Activated T-helper 1 cell treated with anti-CD3 and anti-CD28 coated beads, Interleukin-2, amount 50 U/mL, for 16 hours (primary cell): ENCODE measurements around the gene RAD18.

Experiments
- DNase-seq, 2 donors: peaks; one replicate each; pipeline ENCODE4 v3.0.0-alpha.2; 2020; ENCODE audit warnings: low read depth in 1 of 2, low spot score in 1 of 2

RAD18 gene

DNA sequence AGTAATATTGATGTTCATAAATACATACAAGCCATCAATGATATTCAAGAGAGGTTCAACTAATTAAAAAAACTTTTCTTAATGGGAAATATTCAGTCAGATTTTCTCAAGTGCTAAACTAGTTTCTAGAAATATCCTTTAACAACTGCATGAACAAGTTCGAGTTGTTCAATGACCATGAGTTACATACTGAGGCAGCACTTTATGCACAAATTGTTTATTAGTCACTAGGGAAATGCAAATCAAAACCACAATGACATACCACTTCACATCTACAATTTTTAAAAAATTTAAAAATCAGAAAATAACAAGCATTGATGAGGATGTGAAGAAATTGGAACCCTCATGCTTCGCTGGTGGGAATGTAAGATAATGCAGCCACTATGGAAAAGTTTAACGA lies 62.4 kb downstream of the RAD18 start:
- DNase-seq, result no peak

GRCh38 chr3:8899876-8900460 lies 63.3 kb downstream of the RAD18 start:
- no peak for DNase-seq

GRCh38 chr3:8895829-8896228 lies 67.4 kb downstream of the RAD18 start:
- no peak for DNase-seq

DNA sequence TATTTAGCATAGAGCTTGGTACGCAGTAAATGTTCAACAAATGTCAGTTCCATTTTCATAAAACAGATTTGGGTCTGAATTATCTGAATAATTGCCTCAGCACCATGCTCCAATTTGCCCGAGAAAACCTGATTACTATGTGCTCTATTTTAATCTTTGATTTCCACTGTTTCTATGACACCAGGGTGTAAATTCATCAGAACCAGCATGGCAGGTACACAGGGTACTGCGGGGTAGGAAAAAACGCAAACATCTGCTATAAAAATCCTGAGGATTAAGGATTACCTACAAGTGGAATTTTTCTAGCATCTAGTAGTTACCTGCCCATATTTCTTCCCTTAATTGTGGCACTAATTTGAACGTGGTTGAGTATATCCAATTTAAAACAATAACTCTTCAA lies 70.3 kb downstream of the RAD18 start:
- no peak for DNase-seq

- no peak for DNase-seq
Measured at GRCh38 chr3:8891774-8892173, 71.5 kb downstream of the RAD18 start.

GRCh38 chr3:8891303-8891702 lies 72.0 kb downstream of the RAD18 start:
- DNase-seq, result no peak

GRCh38 chr3:8888301-8888915 lies 74.9 kb downstream of the RAD18 start:
- no peak for DNase-seq

DNA sequence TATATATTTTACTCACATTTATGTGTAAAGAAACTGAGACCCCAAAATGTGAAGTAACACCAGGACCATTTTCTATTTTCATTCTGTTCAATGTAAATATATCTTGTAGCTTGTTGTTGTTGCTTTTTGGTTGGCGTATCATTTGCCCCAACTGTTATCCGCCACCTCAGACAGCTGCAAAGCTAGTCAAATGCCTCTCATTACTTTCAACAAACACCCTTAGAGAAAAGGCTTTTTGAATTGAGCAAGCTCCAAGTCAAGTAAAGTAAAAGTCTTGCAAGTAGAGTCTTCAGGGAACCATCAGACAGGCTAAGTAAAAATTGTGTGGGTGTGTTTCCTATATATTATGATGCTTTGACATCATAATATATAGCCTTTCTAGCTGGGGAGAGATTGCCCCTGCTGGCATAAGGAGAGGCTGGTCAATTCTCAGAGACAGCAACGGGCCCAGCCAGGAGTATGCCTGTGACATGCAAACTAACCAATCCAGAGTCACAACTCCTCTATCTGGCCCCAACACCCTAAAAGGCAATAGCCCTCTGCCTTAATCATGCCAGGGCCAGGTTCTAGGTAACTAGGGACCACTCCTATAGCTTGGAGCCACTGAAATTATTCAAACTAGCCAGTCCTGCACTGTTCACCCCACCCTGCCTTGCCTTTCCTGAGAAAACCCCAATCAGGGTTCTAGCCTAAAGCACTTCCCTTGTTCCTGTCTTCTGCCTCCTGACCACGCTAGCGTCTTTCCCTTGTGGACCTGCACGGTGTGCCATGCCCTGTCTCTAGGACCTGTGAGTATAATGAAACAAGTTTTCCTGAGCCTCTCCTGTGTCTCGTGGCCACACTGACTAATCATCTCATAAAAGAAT lies 75.6 kb downstream of the RAD18 start:
- DNase-seq, result no peak

- no peak for DNase-seq
Measured at GRCh38 chr3:8886546-8886945, 76.7 kb downstream of the RAD18 start.

DNA sequence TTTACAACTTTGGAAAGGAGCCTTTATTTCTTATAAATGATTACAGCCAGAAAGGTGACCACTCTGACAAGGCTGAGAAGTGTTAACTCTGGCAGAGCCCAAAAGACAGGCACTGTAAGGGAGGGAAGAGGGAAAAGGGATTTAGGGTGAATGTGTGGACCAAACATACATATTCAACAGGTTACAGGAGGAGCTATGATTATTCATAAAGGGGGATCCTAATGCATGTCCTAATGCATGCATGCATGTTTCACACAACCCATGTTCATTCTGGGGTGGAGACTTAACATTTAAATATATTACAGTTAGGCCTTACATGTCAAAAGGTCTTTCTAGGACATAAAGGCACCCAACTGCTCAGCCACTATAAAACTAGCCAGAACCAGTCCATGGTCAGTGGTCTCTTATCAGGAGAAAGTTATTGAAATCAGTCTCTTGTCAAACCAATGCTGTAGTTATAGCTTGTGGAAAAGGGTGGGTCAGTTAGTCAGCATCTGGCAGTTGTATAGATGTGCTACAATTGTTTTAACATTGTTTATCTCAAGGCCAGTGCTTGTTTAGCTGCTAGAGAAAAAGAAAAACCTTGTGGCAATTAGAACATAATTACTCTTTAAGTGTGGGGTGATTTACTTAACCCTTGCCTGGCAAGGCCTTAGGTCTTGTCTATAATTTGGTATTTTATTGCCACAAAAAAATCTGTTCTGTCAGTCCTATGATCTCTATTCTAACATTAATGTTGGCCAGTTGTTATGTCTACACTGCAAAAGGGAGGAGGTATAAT lies 77.5 kb downstream of the RAD18 start:
- DNase-seq, result no peak

- DNase-seq, result no peak
Measured at GRCh38 chr3:8884630-8885290, 78.5 kb downstream of the RAD18 start.

- no peak for DNase-seq
Measured at GRCh38 chr3:8882642-8883041, 80.6 kb downstream of the RAD18 start.

DNA sequence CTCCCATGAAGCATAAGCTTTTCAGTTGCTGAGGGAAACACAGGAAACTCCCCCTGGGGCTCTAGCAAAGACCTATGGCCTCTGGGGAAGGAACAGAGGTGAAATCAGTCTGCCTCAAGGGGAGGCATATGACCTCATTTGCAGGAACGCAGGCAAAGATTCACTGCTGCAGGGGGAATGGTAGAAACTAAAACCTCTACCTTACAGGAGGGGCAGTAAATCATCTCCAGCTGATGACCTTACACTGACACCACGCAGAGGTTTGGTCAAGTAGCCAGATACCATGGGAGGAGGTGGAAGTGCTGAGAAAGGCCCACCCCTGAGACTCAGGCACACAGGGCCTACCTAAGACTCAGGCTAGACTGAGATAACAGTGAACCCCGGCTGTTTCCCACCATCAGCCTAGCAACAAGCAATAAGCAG lies 81.1 kb downstream of the RAD18 start:
- DNase-seq, result no peak

- DNase-seq, result no peak
Measured at GRCh38 chr3:8879347-8879944, 83.8 kb downstream of the RAD18 start.

DNA sequence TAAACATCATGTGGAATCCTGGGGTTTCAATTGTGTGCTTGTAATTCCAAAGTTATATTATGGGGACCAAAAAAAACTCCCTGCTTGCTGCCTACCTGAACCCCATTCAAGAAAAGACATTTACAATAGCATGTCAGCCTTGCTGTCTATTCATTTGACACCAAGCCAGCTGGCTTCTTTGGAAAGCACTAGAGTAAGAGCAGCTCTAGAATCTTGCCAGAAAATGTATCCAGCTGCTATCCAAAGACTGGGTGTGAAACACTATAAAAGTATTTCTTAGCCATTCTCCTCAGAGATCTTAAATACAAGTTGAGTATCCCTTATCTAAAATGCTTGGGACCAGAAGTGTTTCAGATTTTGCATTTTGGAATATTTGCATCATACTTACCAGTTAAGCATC lies 87.4 kb downstream of the RAD18 start:
- DNase-seq, result no peak

DNA sequence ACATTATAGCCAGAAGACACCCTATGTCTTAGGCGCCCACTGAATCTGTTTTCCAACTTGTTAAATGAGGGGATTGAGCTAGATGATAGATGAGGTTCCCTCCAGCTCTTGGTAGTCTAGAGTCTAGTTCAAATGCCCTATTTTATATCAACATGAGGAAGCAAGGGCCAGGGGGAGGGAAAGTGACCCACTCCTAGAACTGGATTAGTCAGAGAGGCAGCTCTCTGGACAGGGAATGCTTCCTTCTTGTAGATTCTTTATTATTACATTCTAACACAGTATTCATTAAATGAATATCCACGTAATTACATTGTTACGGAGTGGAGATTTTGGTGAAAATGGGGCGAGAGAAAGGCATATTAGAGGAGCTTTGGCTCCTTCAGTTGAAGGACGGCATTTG lies 89.5 kb downstream of the RAD18 start:
- DNase-seq, result no peak

GRCh38 chr3:8872261-8872660 lies 91.0 kb downstream of the RAD18 start:
- no peak for DNase-seq

GRCh38 chr3:8871306-8871705 lies 92.0 kb downstream of the RAD18 start:
- DNase-seq, result no peak

- DNase-seq, result no peak
Measured at GRCh38 chr3:8870134-8870533, 93.1 kb downstream of the RAD18 start.

- DNase-seq, result no peak
Measured at GRCh38 chr3:8869613-8870012, 93.7 kb downstream of the RAD18 start.

DNA sequence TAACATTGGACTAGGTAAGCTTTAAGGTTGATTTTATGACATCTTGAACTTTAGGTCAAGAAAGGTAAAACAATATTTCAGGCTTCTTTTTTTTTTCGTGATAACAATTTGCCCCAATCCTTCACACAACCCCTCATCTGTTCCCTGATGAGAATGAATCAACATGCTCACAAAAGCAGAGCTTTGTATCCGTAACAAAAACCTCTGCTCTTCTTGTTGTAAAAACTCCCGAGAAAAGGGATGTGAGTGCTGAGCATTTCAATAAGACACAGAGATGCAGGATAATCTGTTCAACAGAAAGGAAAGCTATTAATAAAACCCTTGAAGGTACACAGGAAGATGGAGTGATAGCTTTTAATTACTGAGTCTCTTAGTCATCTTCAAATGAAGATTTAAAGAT lies 94.3 kb downstream of the RAD18 start:
- no peak for DNase-seq
